Nasal cavity respiratory epithelium epithelial cell of viscerocranial mucosa (primary cell): ENCODE measurements around the gene LYZL2. TPM values are rescaled to one million over a fixed set of nuclear protein-coding genes. Genes with fewer than 3 reads are reported as not detected.

Source experiments
- total RNA-seq: library from RNA; depleted of rRNA; stranded (reverse); fragments of >200 nt; gene quantifications from 2 replicates; pipeline ENCODE4 v1.2.3, GENCODE V29; 2014

The LYZL2 gene
- total RNA-seq, result not detected in 2 replicates

GRCh38 chr10:30629653-30630052, at the start of gene LYZL2:
Gene LYZL2, minus strand, starts transcription at chr10:30629753. Its CDS starts 2,838 bp downstream, at chr10:30626915.

Other genes with a start within 250 kb of the LYZL2 start
- gene MAP3K8, start 195.6 kb downstream of the LYZL2 start, total RNA-seq, result 3.1 and 7.9 TPM in 2 replicates